Activated CD8-positive, alpha-beta memory T cell treated with anti-CD3 and anti-CD28 coated beads, Interleukin-2, amount 10 ng/mL, durations not matched to agents 7 days and 5 days (primary cell): ENCODE measurements around the gene DEPDC4. TPM values are rescaled to one million over a fixed set of nuclear protein-coding genes. Genes with fewer than 3 reads are reported as not detected.
A peak's percentile ranks its signal among the peaks of the same experiment; 100 is the strongest.

Experiments used
- ATAC-seq: fragments of 150-1000 bp; cut with Tn5 transposase; one replicate; pipeline ENCODE4 v1.10.0; 2021; ENCODE audit warnings: moderate library complexity
- CTCF ChIA-PET: fragments of 350-600 bp; sonication (Branson Sonifier 250); formaldehyde crosslinking; loops from one replicate; lab custom pipeline; 2021; ENCODE audit warnings: antibody characterized with exemption; lab: Charles Lee
- DNase-seq: peaks from one replicate; pipeline ENCODE4 v3.0.0-alpha.2; 2020
- H3K27ac Mint-ChIP-seq: one replicate; pipeline ENCODE4 v1.8.0; 2021; ENCODE audit warnings: mild to moderate bottlenecking, mixed read lengths
- H3K27me3 Mint-ChIP-seq: one replicate; pipeline ENCODE4 v1.8.0; 2021; ENCODE audit warnings: mixed read lengths
- H3K36me3 Mint-ChIP-seq: one replicate; pipeline ENCODE4 v1.8.0; 2021; ENCODE audit warnings: mild to moderate bottlenecking, mixed read lengths
- H3K4me1 Mint-ChIP-seq: one replicate; pipeline ENCODE4 v1.8.0; 2021; ENCODE audit warnings: mixed read lengths
- H3K4me3 Mint-ChIP-seq: one replicate; pipeline ENCODE4 v1.8.0; 2021; ENCODE audit warnings: mild to moderate bottlenecking, moderate library complexity, mixed read lengths
- H3K9me3 Mint-ChIP-seq: one replicate; pipeline ENCODE4 v1.8.0; 2022; ENCODE audit warnings: low read depth, mixed read lengths
- total RNA-seq, 2 experiments: library from RNA; stranded (reverse); gene quantifications; one replicate each; pipeline ENCODE4 v1.2.3, GENCODE V29; 2021

DEPDC4 gene
- total RNA-seq, 2 experiments from 2014 or later = 1.5 to 2.5 TPM

GRCh38 chr12:100199023-100199346 is 67.9 kb downstream of the DEPDC4 start:
- Mint-ChIP-seq H3K27me3 (no peaks in the 10 kb centered on the region), H3K36me3 (peaks cover 23% of the 10 kb centered on the region), H3K9me3 (no peaks in the 10 kb centered on the region), H3K4me1 (peaks cover 37% of the 10 kb centered on the region), H3K4me3 (peak overlapping the region; percentile 98), H3K27ac (peak overlapping the region; percentile 99)
- CTCF ChIA-PET = interaction anchor here (1.0 kb wide), 1 partner anchor 44 kb away, joined by 3 read pairs; no protein-coding TSS in a partner anchor
- DNase-seq (no peak), ATAC-seq (no peak)

- no peak overlapping the region for H3K4me3 Mint-ChIP-seq
- peaks cover 29% of the 10 kb centered on the region for H3K4me1 Mint-ChIP-seq
- H3K27me3 Mint-ChIP-seq = no peaks in the 10 kb centered on the region
- no peaks in the 10 kb centered on the region for H3K9me3 Mint-ChIP-seq
- DNase-seq (no peak), ATAC-seq (no peak)
- no peak overlapping the region for H3K27ac Mint-ChIP-seq
- CTCF ChIA-PET = interaction anchor here (1.8 kb wide), 1 partner anchor 43 kb away, joined by 5 read pairs; no protein-coding TSS in a partner anchor
- H3K36me3 Mint-ChIP-seq = peaks cover 26% of the 10 kb centered on the region
Measured at GRCh38 chr12:100197486-100197885, 69.4 kb downstream of the DEPDC4 start.

DNA sequence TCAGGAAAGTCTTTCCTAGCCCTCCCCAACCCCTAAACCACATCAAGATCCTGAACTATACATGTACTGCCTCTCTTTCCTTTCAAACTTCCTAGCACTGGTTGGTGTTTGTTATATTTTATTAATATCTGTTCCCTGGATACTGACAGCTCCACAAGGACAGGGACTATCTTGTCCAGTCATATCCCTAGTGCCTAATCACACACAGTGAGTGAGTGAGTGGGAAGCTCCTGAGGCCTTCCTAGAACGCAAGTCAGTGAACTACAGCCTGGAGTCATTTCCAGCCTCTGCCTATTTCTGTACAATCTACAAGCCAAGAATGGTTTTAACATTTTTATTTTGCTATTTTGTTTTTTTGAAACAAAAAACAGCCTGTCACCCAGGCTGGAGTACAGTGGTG is 73.8 kb downstream of the DEPDC4 start:
- DNase-seq (no peak), ATAC-seq (no peak)
- CTCF ChIA-PET = interaction anchor here (1.4 kb wide), 1 partner anchor 19 kb away, joined by 5 read pairs; no protein-coding TSS in a partner anchor
- H3K36me3 Mint-ChIP-seq = peaks cover 43% of the 10 kb centered on the region
- H3K4me3 Mint-ChIP-seq = no peak overlapping the region
- no peaks in the 10 kb centered on the region for H3K27me3 Mint-ChIP-seq
- peaks cover 16% of the 10 kb centered on the region for H3K4me1 Mint-ChIP-seq
- H3K9me3 Mint-ChIP-seq = no peaks in the 10 kb centered on the region
- H3K27ac Mint-ChIP-seq = no peak overlapping the region

Other genes starting within 250 kb of the DEPDC4 start
- gene BLTP3B, start 124.2 kb downstream of the DEPDC4 start, total RNA-seq = 10 to 100 TPM; 36.4 to 42.0 TPM
- gene ACTR6, start 66.3 kb downstream of the DEPDC4 start, total RNA-seq = 10 to 100 TPM; 32.8 to 34.2 TPM
- gene SCYL2, start 98 bp upstream of the DEPDC4 start, total RNA-seq = 10 to 100 TPM; 29.3 to 38.8 TPM
- not detected for gene SLC17A8, start 90.0 kb upstream of the DEPDC4 start, total RNA-seq
- not detected for gene NR1H4, start 206.8 kb upstream of the DEPDC4 start, total RNA-seq